PC-3 (cell line): ENCODE results near the gene PLEKHG2. TPM values are rescaled to one million over a fixed set of nuclear protein-coding genes. Genes with fewer than 3 reads are reported as not detected.

Experiments
- ATAC-seq: fragments of 200-7000 bp; cut with Tn5 transposase; 2 replicates; pipeline ENCODE4 v1.9.1; 2020; ENCODE audit warnings: mild to moderate bottlenecking, moderate library complexity
- BruUV-seq: library from RNA; stranded (reverse); fragments of 400-500 nt; replicated peaks from 2 replicates; lab custom pipeline; 2021; lab: Mats Ljungman, UMichigan
- CTCF ChIA-PET: fragments of 300-600 bp; sonication (Branson Sonifier 250); formaldehyde crosslinking; loops from one replicate; lab custom pipeline; 2022; ENCODE audit warnings: antibody characterized with exemption; lab: Charles Lee
- POLR2A ChIA-PET: fragments of 300-600 bp; sonication (Branson Sonifier 250); formaldehyde crosslinking; loops from one replicate; lab custom pipeline; 2022; ENCODE audit warnings: antibody characterized with exemption; ENCODE audit not compliant: unreplicated experiment; lab: Charles Lee
- DNase-seq: peaks from one replicate; pipeline ENCODE4 v3.0.0-alpha.2; 2015
- H2AFZ ChIP-seq: fragments of 300-600 bp; sonication (generic); 2 replicates; pipeline ENCODE4 v1.6.0; 2016; ENCODE audit warnings: antibody characterized with exemption, low read length
- H3F3A ChIP-seq: fragments of 300-600 bp; sonication (generic); one replicate; pipeline ENCODE4 v1.6.0; 2017; ENCODE audit warnings: antibody characterized with exemption, low read length, control low read depth, mild to moderate bottlenecking; ENCODE audit not compliant: unreplicated experiment
- H3K27ac ChIP-seq: fragments of 300-600 bp; sonication (generic); 2 replicates; pipeline ENCODE4 v1.5.1; 2016; ENCODE audit warnings: mild to moderate bottlenecking, low read length
- H3K27me3 ChIP-seq: fragments of 300-600 bp; sonication (generic); 2 replicates; pipeline ENCODE4 v1.6.1; 2016; ENCODE audit warnings: low read length, mixed read lengths
- H3K36me3 ChIP-seq: fragments of 300-600 bp; sonication (generic); 2 replicates; pipeline ENCODE4 v1.6.1; 2016; ENCODE audit warnings: low read depth, mixed run types, low read length, mixed read lengths
- H3K4me1 ChIP-seq: fragments of 300-600 bp; sonication (generic); 2 replicates; pipeline ENCODE4 v1.5.1; 2016; ENCODE audit warnings: low read length; ENCODE audit not compliant: insufficient read depth
- H3K4me2 ChIP-seq: fragments of 300-600 bp; sonication (generic); 2 replicates; pipeline ENCODE4 v1.6.0; 2016; ENCODE audit warnings: low read length
- H3K4me3 ChIP-seq: fragments of 300-600 bp; sonication (generic); 2 replicates; pipeline ENCODE4 v1.5.1; 2016; ENCODE audit warnings: mild to moderate bottlenecking, low read length, mixed read lengths
- H3K79me2 ChIP-seq: fragments of 300-600 bp; sonication (generic); 2 replicates; pipeline ENCODE4 v1.6.1; 2017; ENCODE audit warnings: low read length, mixed read lengths
- H3K9ac ChIP-seq: fragments of 300-600 bp; sonication (generic); 2 replicates; pipeline ENCODE4 v1.6.0; 2016; ENCODE audit warnings: mild to moderate bottlenecking, low read length
- H3K9me2 ChIP-seq: fragments of 300-600 bp; sonication (generic); replicated peaks from 2 replicates; pipeline ENCODE4 v1.6.1; 2016; ENCODE audit warnings: mixed run types, low read length, mixed read lengths
- H3K9me3 ChIP-seq: fragments of 300-600 bp; sonication (generic); 2 replicates; pipeline ENCODE4 v1.6.1; 2016; ENCODE audit warnings: low read length, mixed read lengths
- H4K20me1 ChIP-seq: fragments of 300-600 bp; sonication (generic); 2 replicates; pipeline ENCODE4 v1.6.1; 2016; ENCODE audit warnings: low read length, mixed read lengths
- EZH2 ChIP-seq: fragments of 300-600 bp; sonication (generic); IDR thresholded peaks from one replicate; pipeline ENCODE4 v1.6.1; 2017; ENCODE audit warnings: antibody characterized with exemption, mild to moderate bottlenecking, low read length; ENCODE audit not compliant: unreplicated experiment
- EZH2phosphoT487 ChIP-seq: fragments of 300-600 bp; sonication (generic); IDR thresholded peaks from 2 replicates; pipeline ENCODE4 v1.6.1; 2018; ENCODE audit warnings: mild to moderate bottlenecking, antibody characterized with exemption, low read length, borderline replicate concordance
- intact Hi-C: fragments of 100-400 bp; cut with micrococcal nuclease; formaldehyde crosslinking; loops from 2 replicates; pipeline ENCODE4 v1.9.0; 2023
- total RNA-seq: library from RNA; depleted of rRNA; stranded (reverse); fragments of >200 nt; gene quantifications from 2 replicates; pipeline ENCODE4 v1.2.3, GENCODE V29; 2014
- TF ChIP-seq, protein P1 (sequence below): fragments of 300-600 bp; sonication (generic); conservative IDR thresholded peaks from 2 replicates; pipeline ENCODE4 v1.5.1; 2017; ENCODE audit warnings: antibody characterized with exemption, low read depth, mild to moderate bottlenecking, low read length

Gene PLEKHG2
- total RNA-seq, 1 experiment from 2014 or later, result 8.3 TPM

DNA sequence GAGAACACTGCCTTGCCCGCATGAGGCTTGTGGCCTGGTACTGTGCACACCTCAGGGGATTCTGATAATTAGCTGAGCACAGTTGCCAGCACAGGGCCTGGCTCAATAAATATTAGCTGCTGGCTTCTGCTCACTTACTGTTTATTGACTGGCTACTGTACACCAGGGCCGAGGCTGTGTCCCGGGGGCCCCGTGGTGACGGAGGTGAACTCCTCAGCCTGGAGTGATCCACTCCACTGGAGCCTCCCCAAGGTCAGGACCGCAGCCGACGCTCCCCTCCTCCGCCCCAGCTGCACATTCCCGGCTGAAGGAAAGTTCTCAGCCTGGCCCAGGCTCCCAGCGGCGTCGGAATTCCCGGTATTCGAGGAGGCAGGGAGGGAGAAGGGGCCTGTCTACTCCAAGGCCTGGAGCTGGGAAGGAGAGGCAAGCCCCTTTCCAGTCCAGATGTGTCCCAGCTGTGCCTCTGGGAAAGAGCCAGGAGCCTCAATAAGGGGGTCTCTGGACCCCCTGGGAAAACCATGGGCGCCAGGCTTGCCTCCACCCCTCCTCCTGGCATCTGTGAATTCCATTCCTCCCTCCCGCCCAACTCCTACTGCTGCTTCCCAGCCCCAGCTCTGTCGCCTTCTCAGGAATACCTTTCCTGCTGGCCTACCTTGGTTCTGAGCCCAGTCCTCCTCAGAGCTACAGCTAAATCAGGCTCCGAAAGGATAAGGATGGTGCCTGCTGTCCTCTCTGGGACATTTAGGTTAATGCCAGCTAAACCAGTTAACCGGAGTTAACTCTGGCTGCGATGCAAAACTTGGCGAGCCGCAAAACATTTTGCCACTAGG is 16.0 kb downstream of the PLEKHG2 start:
- POLR2A ChIA-PET, result no interaction called here
- Histone ChIP-seq H3K27ac (no peak overlapping the region; the same call in 1 of the 2 replicates), H3K9me3 (no peaks in the 10 kb centered on the region), H3F3A (peaks cover 12% of the 10 kb centered on the region), H3K27me3 (no peaks in the 10 kb centered on the region), H3K4me3 (no peak overlapping the region), H3K4me1 (peaks cover 14% of the 10 kb centered on the region), H3K36me3 (peaks cover 13% of the 10 kb centered on the region), H2AFZ (no peak overlapping the region), H3K9ac (no peak overlapping the region), H3K9me2 (no peaks in the 10 kb centered on the region), H4K20me1 (peaks cover 7% of the 10 kb centered on the region), H3K79me2 (peaks cover 8% of the 10 kb centered on the region), H3K4me2 (no peak overlapping the region)
- ATAC-seq, result no peak
- BruUV-seq, result no TSS peak
- TF ChIP-seq, protein P1, sequence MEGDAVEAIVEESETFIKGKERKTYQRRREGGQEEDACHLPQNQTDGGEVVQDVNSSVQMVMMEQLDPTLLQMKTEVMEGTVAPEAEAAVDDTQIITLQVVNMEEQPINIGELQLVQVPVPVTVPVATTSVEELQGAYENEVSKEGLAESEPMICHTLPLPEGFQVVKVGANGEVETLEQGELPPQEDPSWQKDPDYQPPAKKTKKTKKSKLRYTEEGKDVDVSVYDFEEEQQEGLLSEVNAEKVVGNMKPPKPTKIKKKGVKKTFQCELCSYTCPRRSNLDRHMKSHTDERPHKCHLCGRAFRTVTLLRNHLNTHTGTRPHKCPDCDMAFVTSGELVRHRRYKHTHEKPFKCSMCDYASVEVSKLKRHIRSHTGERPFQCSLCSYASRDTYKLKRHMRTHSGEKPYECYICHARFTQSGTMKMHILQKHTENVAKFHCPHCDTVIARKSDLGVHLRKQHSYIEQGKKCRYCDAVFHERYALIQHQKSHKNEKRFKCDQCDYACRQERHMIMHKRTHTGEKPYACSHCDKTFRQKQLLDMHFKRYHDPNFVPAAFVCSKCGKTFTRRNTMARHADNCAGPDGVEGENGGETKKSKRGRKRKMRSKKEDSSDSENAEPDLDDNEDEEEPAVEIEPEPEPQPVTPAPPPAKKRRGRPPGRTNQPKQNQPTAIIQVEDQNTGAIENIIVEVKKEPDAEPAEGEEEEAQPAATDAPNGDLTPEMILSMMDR, result no peak
- TF ChIP-seq EZH2 (no peak), EZH2phosphoT487 (no peak)
- DNase-seq, result no peak
- CTCF ChIA-PET, result no interaction called here
- intact Hi-C loops, result no loop called here

DNA sequence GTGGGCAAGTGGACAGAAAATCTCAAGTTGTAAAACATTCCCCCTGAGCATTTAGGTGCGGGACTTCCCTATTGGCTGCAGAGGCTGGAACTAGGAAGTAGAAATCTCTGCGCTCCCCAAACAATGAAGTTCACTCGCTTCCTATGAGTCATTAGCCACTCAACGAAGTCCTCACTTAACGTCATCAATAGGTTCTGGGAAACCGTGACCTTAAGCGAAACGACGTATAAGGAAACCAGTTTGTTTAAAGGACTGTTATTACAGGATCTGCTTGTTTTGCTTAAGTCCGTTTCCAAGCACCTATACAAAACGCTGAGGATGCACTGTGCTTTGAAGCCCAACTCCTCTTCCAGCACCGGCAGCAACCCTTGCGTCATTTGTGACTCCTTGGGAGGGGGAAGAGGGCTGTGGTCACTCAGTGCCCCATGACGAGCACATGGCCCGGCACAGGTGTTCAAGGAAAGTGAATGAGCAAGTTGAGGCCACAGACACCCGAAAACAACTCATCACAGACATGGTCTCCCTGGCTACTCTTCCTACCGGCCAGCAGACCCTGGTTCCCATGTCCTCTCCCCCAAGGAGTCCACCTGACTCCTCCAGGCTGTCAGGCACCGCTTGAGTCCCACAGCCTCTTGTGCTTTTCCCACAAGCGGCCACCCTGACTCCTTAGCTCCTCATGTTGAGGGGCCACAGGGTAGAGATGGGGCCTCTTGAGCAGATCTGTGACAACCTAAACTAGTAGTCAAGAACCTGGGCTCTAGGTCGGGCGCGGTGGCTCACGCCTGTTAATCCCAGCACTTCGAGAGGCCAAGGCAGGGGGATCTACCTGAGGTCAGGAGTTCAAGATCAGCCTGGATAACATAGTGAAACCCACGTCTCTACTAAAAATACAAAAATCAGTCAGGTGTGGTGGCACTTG is 18.5 kb downstream of the PLEKHG2 start:
- Histone ChIP-seq H3K9me3 (no peaks in the 10 kb centered on the region), H3K79me2 (peaks cover 32% of the 10 kb centered on the region), H2AFZ (no peak overlapping the region), H3K9ac (peak overlapping the region; percentile 94), H3K36me3 (peaks cover 30% of the 10 kb centered on the region), H4K20me1 (peaks cover 21% of the 10 kb centered on the region), H3K9me2 (no peaks in the 10 kb centered on the region), H3K27me3 (no peaks in the 10 kb centered on the region), H3K4me1 (peaks cover 25% of the 10 kb centered on the region), H3F3A (peaks cover 27% of the 10 kb centered on the region), H3K27ac (peak overlapping the region; percentile 100), H3K4me3 (no peak overlapping the region), H3K4me2 (peak overlapping the region; percentile 63)
- BruUV-seq, result TSS peak; percentile 72
- DNase-seq, result peak; percentile 93
- POLR2A ChIA-PET, result no interaction called here
- ATAC-seq, result peak; percentile 82
- TF ChIP-seq, protein P1, result no peak
- TF ChIP-seq EZH2phosphoT487 (no peak), EZH2 (no peak)
- CTCF ChIA-PET, result no interaction called here
- intact Hi-C loops, result loop anchor here (2.0 kb wide), 1 partner anchor 18 kb away; the partner anchor contains the start of gene PLEKHG2
